ENCODE measurements around the gene DNASE1L1.
"Not testable (repeated sequence)": the region's sequence is repeated elsewhere in the genome, so short reads cannot be mapped to it uniquely, and the experiment has no call there.

- TF ChIP-seq CTCF, POLR2A (IDR thresholded peaks at IDR 0.05): not testable (repeated sequence)
These were observed 21.0 kb downstream of the DNASE1L1 start for GRCh38 chrX:154388094-154388493.

All from esophagus squamous epithelium (tissue), 4 donors.